Activated CD4-positive, alpha-beta T cell treated with anti-CD3 and anti-CD28 coated beads, Interleukin-2, amount 50 U/mL, for 1 hour (primary cell): Measurements from ENCODE around the gene PRKX.
"Not testable (repeated sequence)": the region's sequence is repeated elsewhere in the genome, so short reads cannot be mapped to it uniquely, and the experiment has no call there.

Experiments used
- DNase-seq: peaks from one replicate; pipeline ENCODE4 v3.0.0-alpha.2; 2020

The PRKX gene

GRCh38 chrX:3707673-3708274 lies 5.7 kb downstream of the PRKX start:
- not testable (repeated sequence) for DNase-seq

GRCh38 chrX:3706481-3706880 lies 7.0 kb downstream of the PRKX start:
- DNase-seq: no peak

- DNase-seq: not testable (repeated sequence)
These were observed 10.2 kb downstream of the PRKX start for GRCh38 chrX:3703251-3703650.

- DNase-seq: not testable (repeated sequence)
These were observed 11.4 kb downstream of the PRKX start for GRCh38 chrX:3702095-3702494.

- DNase-seq: not testable (repeated sequence)
These were observed 12.0 kb downstream of the PRKX start for GRCh38 chrX:3701445-3701928.

- no peak for DNase-seq
These were observed 13.5 kb downstream of the PRKX start for GRCh38 chrX:3699821-3700381.

- DNase-seq: no peak
These were observed 15.7 kb downstream of the PRKX start for GRCh38 chrX:3697701-3698279.

GRCh38 chrX:3697220-3697684 lies 16.2 kb downstream of the PRKX start:
- no peak for DNase-seq

GRCh38 chrX:3695536-3695935 lies 17.9 kb downstream of the PRKX start:
- DNase-seq: no peak

GRCh38 chrX:3690140-3690539 lies 23.3 kb downstream of the PRKX start:
- no peak for DNase-seq

- not testable (repeated sequence) for DNase-seq
These were observed 30.2 kb downstream of the PRKX start for GRCh38 chrX:3683236-3683635.

GRCh38 chrX:3680459-3680858 lies 33.0 kb downstream of the PRKX start:
- DNase-seq: no peak

GRCh38 chrX:3679669-3680068 lies 33.8 kb downstream of the PRKX start:
- DNase-seq: no peak

GRCh38 chrX:3678328-3678727 lies 35.1 kb downstream of the PRKX start:
- no peak for DNase-seq

GRCh38 chrX:3674881-3675280 lies 38.6 kb downstream of the PRKX start:
- DNase-seq: no peak

GRCh38 chrX:3669841-3670475 lies 43.5 kb downstream of the PRKX start:
- DNase-seq: no peak

GRCh38 chrX:3666975-3667374 lies 46.5 kb downstream of the PRKX start:
- no peak for DNase-seq

GRCh38 chrX:3664921-3665320 lies 48.5 kb downstream of the PRKX start:
- no peak for DNase-seq

GRCh38 chrX:3663576-3664250 lies 49.7 kb downstream of the PRKX start:
- DNase-seq: not testable (repeated sequence)

- no peak for DNase-seq
These were observed 53.7 kb downstream of the PRKX start for GRCh38 chrX:3659761-3660160.

- DNase-seq: no peak
These were observed 58.3 kb downstream of the PRKX start for GRCh38 chrX:3655181-3655580.

- DNase-seq: no peak
These were observed 60.3 kb downstream of the PRKX start for GRCh38 chrX:3653111-3653510.

GRCh38 chrX:3651277-3651676 lies 62.2 kb downstream of the PRKX start:
- no peak for DNase-seq
